8988T (cell line): ENCODE results near the gene SOCS6.
"Not testable (repeated sequence)": the region's sequence is repeated elsewhere in the genome, so short reads cannot be mapped to it uniquely, and the experiment has no call there.

ENCODE experiments used
- DNase-seq: peaks from one replicate; pipeline ENCODE4 v3.0.0; 2011

The SOCS6 gene

GRCh38 chr18:70324897-70325296 is 36.1 kb downstream of the SOCS6 start:
- DNase-seq: no peak

- no peak for DNase-seq
These were observed 37.4 kb downstream of the SOCS6 start for GRCh38 chr18:70326255-70326654.

GRCh38 chr18:70328169-70328568 is 39.3 kb downstream of the SOCS6 start:
- no peak for DNase-seq

GRCh38 chr18:70329071-70329470 is 40.2 kb downstream of the SOCS6 start:
- DNase-seq: no peak

GRCh38 chr18:70330887-70331286 is 42.0 kb downstream of the SOCS6 start:
- no peak for DNase-seq

GRCh38 chr18:70331456-70332097 is 42.7 kb downstream of the SOCS6 start:
- DNase-seq: no peak

- no peak for DNase-seq
These were observed 43.8 kb downstream of the SOCS6 start for GRCh38 chr18:70332694-70333093.

GRCh38 chr18:70333316-70333715 is 44.5 kb downstream of the SOCS6 start:
- DNase-seq: no peak

GRCh38 chr18:70333757-70334156 is 44.9 kb downstream of the SOCS6 start:
- no peak for DNase-seq

GRCh38 chr18:70334264-70334663 is 45.4 kb downstream of the SOCS6 start:
- DNase-seq: no peak

GRCh38 chr18:70334728-70335329 is 46.0 kb downstream of the SOCS6 start:
- DNase-seq: no peak

GRCh38 chr18:70335892-70336726 is 47.3 kb downstream of the SOCS6 start:
- no peak for DNase-seq

GRCh38 chr18:70337139-70337972 is 48.5 kb downstream of the SOCS6 start:
- DNase-seq: peak; percentile 18

GRCh38 chr18:70338890-70339289 is 50.0 kb downstream of the SOCS6 start:
- DNase-seq: no peak

GRCh38 chr18:70339915-70340314 is 51.1 kb downstream of the SOCS6 start:
- DNase-seq: no peak

- not testable (repeated sequence) for DNase-seq
These were observed 59.6 kb downstream of the SOCS6 start for GRCh38 chr18:70348481-70348880.

- DNase-seq: no peak
These were observed 60.5 kb downstream of the SOCS6 start for GRCh38 chr18:70349316-70349715.

GRCh38 chr18:70354080-70354479 is 65.2 kb downstream of the SOCS6 start:
- no peak for DNase-seq

GRCh38 chr18:70354771-70355170 is 65.9 kb downstream of the SOCS6 start:
- DNase-seq: no peak

- no peak for DNase-seq
These were observed 67.0 kb downstream of the SOCS6 start for GRCh38 chr18:70355620-70356385.

- DNase-seq: not testable (repeated sequence)
These were observed 69.2 kb downstream of the SOCS6 start for GRCh38 chr18:70358105-70358406.

- no peak for DNase-seq
These were observed 70.2 kb downstream of the SOCS6 start for GRCh38 chr18:70359071-70359470.

- DNase-seq: no peak
These were observed 73.4 kb downstream of the SOCS6 start for GRCh38 chr18:70362258-70362657.
